Measurements from ENCODE around the gene SAMSN1.
"Not testable (repeated sequence)": the region's sequence is repeated elsewhere in the genome, so short reads cannot be mapped to it uniquely, and the experiment has no call there.

The SAMSN1 gene

GRCh38 chr21:14531757-14532316, 14.3 kb downstream of the SAMSN1 start:
- no peak for DNase-seq (ENCODE audit: extremely low read depth in 1 of 2, low read depth in 1 of 2)

- no peak for DNase-seq (ENCODE audit: extremely low read depth in 1 of 2, low read depth in 1 of 2)
These were observed 15.5 kb downstream of the SAMSN1 start for GRCh38 chr21:14530592-14530991.

- no peak for DNase-seq (ENCODE audit: extremely low read depth in 1 of 2, low read depth in 1 of 2)
These were observed 17.3 kb downstream of the SAMSN1 start for GRCh38 chr21:14528815-14529214.

- DNase-seq (ENCODE audit: extremely low read depth in 1 of 2, low read depth in 1 of 2), result no peak
These were observed 18.1 kb downstream of the SAMSN1 start for GRCh38 chr21:14527696-14528652.

GRCh38 chr21:14526836-14527695, 19.0 kb downstream of the SAMSN1 start:
- DNase-seq (ENCODE audit: extremely low read depth in 1 of 2, low read depth in 1 of 2), result no peak

- no peak for DNase-seq (ENCODE audit: extremely low read depth in 1 of 2, low read depth in 1 of 2)
These were observed 19.9 kb downstream of the SAMSN1 start for GRCh38 chr21:14526199-14526598.

GRCh38 chr21:14523234-14523633, 22.9 kb downstream of the SAMSN1 start:
- DNase-seq (ENCODE audit: extremely low read depth in 1 of 2, low read depth in 1 of 2), result peak; percentile 46 to 47

GRCh38 chr21:14522736-14523135, 23.4 kb downstream of the SAMSN1 start:
- DNase-seq (ENCODE audit: extremely low read depth in 1 of 2, low read depth in 1 of 2), result no peak

GRCh38 chr21:14520535-14520934, 25.6 kb downstream of the SAMSN1 start:
- DNase-seq (ENCODE audit: extremely low read depth in 1 of 2, low read depth in 1 of 2), result no peak

- no peak for DNase-seq (ENCODE audit: extremely low read depth in 1 of 2, low read depth in 1 of 2)
These were observed 27.1 kb downstream of the SAMSN1 start for GRCh38 chr21:14519000-14519399.

GRCh38 chr21:14513804-14514203, 32.3 kb downstream of the SAMSN1 start:
- no peak for DNase-seq (ENCODE audit: extremely low read depth in 1 of 2, low read depth in 1 of 2)

- DNase-seq (ENCODE audit: extremely low read depth in 1 of 2, low read depth in 1 of 2), result not testable (repeated sequence)
These were observed 39.2 kb downstream of the SAMSN1 start for GRCh38 chr21:14506859-14507457.

- DNase-seq (ENCODE audit: extremely low read depth in 1 of 2, low read depth in 1 of 2), result no peak
These were observed 45.2 kb downstream of the SAMSN1 start for GRCh38 chr21:14500873-14501272.

- DNase-seq (ENCODE audit: extremely low read depth in 1 of 2, low read depth in 1 of 2), result no peak
These were observed 46.8 kb downstream of the SAMSN1 start for GRCh38 chr21:14499316-14499715.

- no peak for DNase-seq (ENCODE audit: extremely low read depth in 1 of 2, low read depth in 1 of 2)
These were observed 48.3 kb downstream of the SAMSN1 start for GRCh38 chr21:14497825-14498224.

- DNase-seq (ENCODE audit: extremely low read depth in 1 of 2, low read depth in 1 of 2), result no peak
These were observed 51.0 kb downstream of the SAMSN1 start for GRCh38 chr21:14495075-14495474.

GRCh38 chr21:14494181-14494580, 51.9 kb downstream of the SAMSN1 start:
- DNase-seq (ENCODE audit: extremely low read depth in 1 of 2, low read depth in 1 of 2), result not testable (repeated sequence)

GRCh38 chr21:14493731-14494130, 52.4 kb downstream of the SAMSN1 start:
- no peak for DNase-seq (ENCODE audit: extremely low read depth in 1 of 2, low read depth in 1 of 2)

- no peak for DNase-seq (ENCODE audit: extremely low read depth in 1 of 2, low read depth in 1 of 2)
These were observed 53.2 kb downstream of the SAMSN1 start for GRCh38 chr21:14492931-14493330.

GRCh38 chr21:14491269-14491681, 54.8 kb downstream of the SAMSN1 start:
- no peak for DNase-seq (ENCODE audit: extremely low read depth in 1 of 2, low read depth in 1 of 2)

- DNase-seq (ENCODE audit: extremely low read depth in 1 of 2, low read depth in 1 of 2), result no peak
These were observed 57.4 kb downstream of the SAMSN1 start for GRCh38 chr21:14488672-14489204.
